Thyroid gland (tissue), 4 donors: ENCODE results near the gene PRH1.

Source experiments
- POLR2A ChIP-seq, 2 donors: fragments of 450-650 bp; IDR thresholded peaks; one replicate each; pipeline ENCODE4 v1.6.1; 2017; ENCODE audit warnings: antibody characterized with exemption in 2 of 2, mild to moderate bottlenecking in 2 of 2, moderate library complexity in 1 of 2
- TF ChIP-seq, protein P1 (sequence below), 6 experiments: fragments of 200-600 bp in 3 of 6; fragments of 450-650 bp in 3 of 6; sonication (generic) in 3 of 6; IDR thresholded peaks; one replicate each; pipeline ENCODE4 v1.5.1; 2016 to 2019; ENCODE audit warnings: antibody characterized with exemption in 6 of 6, mild to moderate bottlenecking in 2 of 6, inconsistent platforms in 1 of 6, moderate library complexity in 1 of 6

DNA sequence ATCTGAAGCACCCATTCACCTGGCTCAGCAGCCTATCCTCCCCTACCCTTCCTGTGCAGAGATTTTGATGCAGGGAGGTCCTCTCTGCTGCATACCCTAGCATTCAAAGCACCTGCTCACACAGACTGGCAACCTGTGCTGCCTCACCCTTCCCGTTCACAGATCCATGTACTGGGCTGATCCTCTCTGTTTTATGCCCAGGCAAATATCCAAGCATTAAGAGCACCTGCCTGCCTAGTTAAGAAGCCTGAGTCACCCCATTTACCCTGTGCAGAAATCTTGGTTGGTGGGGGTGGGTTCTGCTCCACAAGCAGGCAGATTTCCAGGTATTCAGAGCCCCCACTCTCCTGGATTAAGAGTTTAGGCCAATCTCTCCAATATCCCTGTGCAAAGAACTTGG, 16.9 kb upstream of the PRH1 start:
- TF ChIP-seq, protein P1, sequence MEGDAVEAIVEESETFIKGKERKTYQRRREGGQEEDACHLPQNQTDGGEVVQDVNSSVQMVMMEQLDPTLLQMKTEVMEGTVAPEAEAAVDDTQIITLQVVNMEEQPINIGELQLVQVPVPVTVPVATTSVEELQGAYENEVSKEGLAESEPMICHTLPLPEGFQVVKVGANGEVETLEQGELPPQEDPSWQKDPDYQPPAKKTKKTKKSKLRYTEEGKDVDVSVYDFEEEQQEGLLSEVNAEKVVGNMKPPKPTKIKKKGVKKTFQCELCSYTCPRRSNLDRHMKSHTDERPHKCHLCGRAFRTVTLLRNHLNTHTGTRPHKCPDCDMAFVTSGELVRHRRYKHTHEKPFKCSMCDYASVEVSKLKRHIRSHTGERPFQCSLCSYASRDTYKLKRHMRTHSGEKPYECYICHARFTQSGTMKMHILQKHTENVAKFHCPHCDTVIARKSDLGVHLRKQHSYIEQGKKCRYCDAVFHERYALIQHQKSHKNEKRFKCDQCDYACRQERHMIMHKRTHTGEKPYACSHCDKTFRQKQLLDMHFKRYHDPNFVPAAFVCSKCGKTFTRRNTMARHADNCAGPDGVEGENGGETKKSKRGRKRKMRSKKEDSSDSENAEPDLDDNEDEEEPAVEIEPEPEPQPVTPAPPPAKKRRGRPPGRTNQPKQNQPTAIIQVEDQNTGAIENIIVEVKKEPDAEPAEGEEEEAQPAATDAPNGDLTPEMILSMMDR (IDR thresholded peaks at IDR 0.05): no peak
- TF ChIP-seq POLR2A (IDR thresholded peaks at IDR 0.05): no peak
